Measurements from ENCODE around the gene ESPNL.

Gene ESPNL

GRCh38 chr2:238125127-238125885 is 25.2 kb downstream of the ESPNL start:
- Histone ChIP-seq H2AFZ (ENCODE audit: low read length) (no peak overlapping the region), H3K4me2 (ENCODE audit: low read depth, low read length, poor library complexity, severe bottlenecking) (no peak overlapping the region), H3K9me3 (ENCODE audit: insufficient read depth, low read depth, low read length) (no peaks in the 10 kb centered on the region), H3K27me3 (ENCODE audit: insufficient read depth, low read length, poor library complexity, severe bottlenecking) (no peaks in the 10 kb centered on the region), H3K9me2 (replicated peaks; ENCODE audit: low read depth, low read length) (no peaks in the 10 kb centered on the region), H3K4me1 (ENCODE audit: insufficient read depth, low read length, poor library complexity, severe bottlenecking) (no peaks in the 10 kb centered on the region), H3K36me3 (ENCODE audit: insufficient read depth, low read length) (no peaks in the 10 kb centered on the region), H3K4me3 (ENCODE audit: low read length, poor library complexity, severe bottlenecking) (no peak overlapping the region), H3F3A (ENCODE audit: low read depth) (no peaks in the 10 kb centered on the region), H3K79me2 (ENCODE audit: insufficient read depth, low read length) (no peaks in the 10 kb centered on the region), H4K20me1 (ENCODE audit: insufficient read depth, low read length, poor library complexity, severe bottlenecking) (no peaks in the 10 kb centered on the region), H3K9ac (ENCODE audit: low read depth, low read length, poor library complexity, severe bottlenecking) (no peak overlapping the region)
- TF ChIP-seq CTCF (conservative IDR thresholded peaks at IDR 0.05; ENCODE audit: low read length) = no peak
- no peak for TF ChIP-seq EZH2phosphoT487 (IDR thresholded peaks at IDR 0.05; ENCODE audit: borderline replicate concordance)

- Histone ChIP-seq H3K79me2 (ENCODE audit: insufficient read depth, low read length) (no peaks in the 10 kb centered on the region), H3F3A (ENCODE audit: low read depth) (no peaks in the 10 kb centered on the region), H3K4me2 (ENCODE audit: low read depth, low read length, poor library complexity, severe bottlenecking) (no peak overlapping the region), H4K20me1 (ENCODE audit: insufficient read depth, low read length, poor library complexity, severe bottlenecking) (no peaks in the 10 kb centered on the region), H3K4me3 (ENCODE audit: low read length, poor library complexity, severe bottlenecking) (no peak overlapping the region), H3K9me2 (replicated peaks; ENCODE audit: low read depth, low read length) (no peaks in the 10 kb centered on the region), H3K27me3 (ENCODE audit: insufficient read depth, low read length, poor library complexity, severe bottlenecking) (no peaks in the 10 kb centered on the region), H3K36me3 (ENCODE audit: insufficient read depth, low read length) (no peaks in the 10 kb centered on the region), H3K9ac (ENCODE audit: low read depth, low read length, poor library complexity, severe bottlenecking) (no peak overlapping the region), H2AFZ (ENCODE audit: low read length) (no peak overlapping the region), H3K4me1 (ENCODE audit: insufficient read depth, low read length, poor library complexity, severe bottlenecking) (no peaks in the 10 kb centered on the region), H3K9me3 (ENCODE audit: insufficient read depth, low read depth, low read length) (no peaks in the 10 kb centered on the region)
- TF ChIP-seq EZH2phosphoT487 (IDR thresholded peaks at IDR 0.05; ENCODE audit: borderline replicate concordance) (no peak), CTCF (conservative IDR thresholded peaks at IDR 0.05; ENCODE audit: low read length) (no peak)
Observed at GRCh38 chr2:238126338-238126737, 26.2 kb downstream of the ESPNL start.

GRCh38 chr2:238126775-238127164 is 26.6 kb downstream of the ESPNL start:
- Histone ChIP-seq H3K9ac (ENCODE audit: low read depth, low read length, poor library complexity, severe bottlenecking) (no peak overlapping the region), H3K9me2 (replicated peaks; ENCODE audit: low read depth, low read length) (no peaks in the 10 kb centered on the region), H3K27me3 (ENCODE audit: insufficient read depth, low read length, poor library complexity, severe bottlenecking) (no peaks in the 10 kb centered on the region), H3K79me2 (ENCODE audit: insufficient read depth, low read length) (no peaks in the 10 kb centered on the region), H3K4me2 (ENCODE audit: low read depth, low read length, poor library complexity, severe bottlenecking) (no peak overlapping the region), H3K4me1 (ENCODE audit: insufficient read depth, low read length, poor library complexity, severe bottlenecking) (no peaks in the 10 kb centered on the region), H3F3A (ENCODE audit: low read depth) (no peaks in the 10 kb centered on the region), H3K36me3 (ENCODE audit: insufficient read depth, low read length) (no peaks in the 10 kb centered on the region), H3K9me3 (ENCODE audit: insufficient read depth, low read depth, low read length) (no peaks in the 10 kb centered on the region), H3K4me3 (ENCODE audit: low read length, poor library complexity, severe bottlenecking) (no peak overlapping the region), H4K20me1 (ENCODE audit: insufficient read depth, low read length, poor library complexity, severe bottlenecking) (no peaks in the 10 kb centered on the region), H2AFZ (ENCODE audit: low read length) (no peak overlapping the region)
- no peak for TF ChIP-seq CTCF (conservative IDR thresholded peaks at IDR 0.05; ENCODE audit: low read length)
- no peak for TF ChIP-seq EZH2phosphoT487 (IDR thresholded peaks at IDR 0.05; ENCODE audit: borderline replicate concordance)
